ENCODE measurements around the gene CCT8.

- TF ChIP-seq POLR2A (IDR thresholded peaks at IDR 0.05) (no peak), CTCF (IDR thresholded peaks at IDR 0.05) (no peak), EP300 (IDR thresholded peaks at IDR 0.05) (no peak)
Observed at GRCh38 chr21:29114765-29115500, 41.5 kb upstream of the CCT8 start.

Data from tibial nerve (tissue), 4 donors.